Neural cell (in vitro differentiated cells): ENCODE measurements around the gene MAP3K14. TPM values are rescaled to one million over a fixed set of nuclear protein-coding genes. Genes with fewer than 3 reads are reported as not detected.

Experiments used
- H2AFZ ChIP-seq: fragments of 200-600, 300-800 bp; sonication (generic), shearing (Covaris generic); 2 replicates; pipeline ENCODE4 v1.6.0; 2014; ENCODE audit warnings: low read depth, mild to moderate bottlenecking, antibody characterized with exemption, low read length, moderate library complexity
- H3F3A ChIP-seq: fragments of 200-600 bp; shearing (Covaris generic); 2 replicates; pipeline ENCODE4 v1.6.1; 2016; ENCODE audit warnings: mild to moderate bottlenecking, moderate library complexity, mixed read lengths, antibody characterized with exemption, low read length; ENCODE audit not compliant: insufficient read depth, poor library complexity, severe bottlenecking
- H3K27ac ChIP-seq: fragments of 200-600, 300-800 bp; sonication (generic), shearing (Covaris generic); 2 replicates; pipeline ENCODE4 v1.5.1; 2014; ENCODE audit warnings: mild to moderate bottlenecking, low read length, moderate library complexity
- H3K27me3 ChIP-seq: fragments of 300-800, 200-600 bp; sonication (generic), shearing (Covaris generic); 2 replicates; pipeline ENCODE4 v1.6.0; 2014; ENCODE audit warnings: mild to moderate bottlenecking, low read depth, low read length, moderate library complexity; ENCODE audit not compliant: insufficient read depth
- H3K36me3 ChIP-seq: fragments of 300-800, 200-600 bp; sonication (generic), shearing (Covaris generic); 2 replicates; pipeline ENCODE4 v1.5.1; 2014; ENCODE audit warnings: mild to moderate bottlenecking, antibody characterized with exemption, low read length, moderate library complexity; ENCODE audit not compliant: insufficient read depth
- H3K4me2 ChIP-seq: fragments of 300-800, 200-600 bp; sonication (generic), shearing (Covaris generic); 2 replicates; pipeline ENCODE4 v1.6.0; 2014; ENCODE audit warnings: mild to moderate bottlenecking, low read length
- H3K4me3 ChIP-seq: fragments of 300-800, 200-600 bp; sonication (generic), shearing (Covaris generic); 2 replicates; pipeline ENCODE4 v1.5.1; 2014; ENCODE audit warnings: mild to moderate bottlenecking, low read length, moderate library complexity
- H3K79me2 ChIP-seq: fragments of 200-600 bp; shearing (Covaris generic); replicated peaks from 2 replicates; pipeline ENCODE4 v1.6.0; 2014; ENCODE audit warnings: mild to moderate bottlenecking, low read length, moderate library complexity; ENCODE audit not compliant: insufficient read depth
- H3K9ac ChIP-seq: fragments of 300-800, 200-600 bp; sonication (generic), shearing (Covaris generic); 2 replicates; pipeline ENCODE4 v1.6.1; 2016; ENCODE audit warnings: mild to moderate bottlenecking, low read length, mixed read lengths
- H3K9me2 ChIP-seq: fragments of 200-600 bp; shearing (Covaris generic); 2 replicates; pipeline ENCODE4 v1.6.1; 2016; ENCODE audit warnings: mild to moderate bottlenecking, low read length, mixed read lengths; ENCODE audit not compliant: insufficient read depth
- H3K9me3 ChIP-seq: fragments of 200-600, 300-800 bp; sonication (generic), shearing (Covaris generic); 2 replicates; pipeline ENCODE4 v1.6.1; 2016; ENCODE audit warnings: mild to moderate bottlenecking, mixed run types, low read length, moderate library complexity, mixed read lengths
- H4K20me1 ChIP-seq: fragments of 200-600 bp; shearing (Covaris generic); 2 replicates; pipeline ENCODE4 v1.6.1; 2016; ENCODE audit warnings: mild to moderate bottlenecking, mixed run types; ENCODE audit not compliant: insufficient read depth
- EP300 ChIP-seq: fragments of 450-650 bp; conservative IDR thresholded peaks from 2 replicates; pipeline ENCODE4 v1.6.1; 2014; ENCODE audit warnings: antibody characterized with exemption, mild to moderate bottlenecking, moderate library complexity; ENCODE audit not compliant: poor library complexity, severe bottlenecking
- EZH2 ChIP-seq: fragments of 200-600, 300-800 bp; shearing (Covaris generic), sonication (generic); IDR thresholded peaks from 2 replicates; pipeline ENCODE4 v1.6.1; 2014; ENCODE audit warnings: antibody characterized with exemption, low read length, borderline replicate concordance, mild to moderate bottlenecking; ENCODE audit not compliant: insufficient read depth, poor library complexity, severe bottlenecking
- MXI1 ChIP-seq: fragments of 450-650 bp; conservative IDR thresholded peaks from 2 replicates; pipeline ENCODE4 v1.6.1; 2014; ENCODE audit warnings: antibody characterized with exemption, mild to moderate bottlenecking; ENCODE audit not compliant: poor library complexity, severe bottlenecking
- POLR2AphosphoS5 ChIP-seq: IDR thresholded peaks from 2 replicates; pipeline ENCODE4 v1.6.1; 2012
- RAD21 ChIP-seq: fragments of 450-650 bp; conservative IDR thresholded peaks from 2 replicates; pipeline ENCODE4 v1.6.1; 2014; ENCODE audit warnings: antibody characterized with exemption, mild to moderate bottlenecking, moderate library complexity
- REST ChIP-seq: IDR thresholded peaks from 2 replicates; pipeline ENCODE4 v1.6.1; 2012; ENCODE audit warnings: borderline replicate concordance
- SMC3 ChIP-seq: fragments of 450-650 bp; conservative IDR thresholded peaks from 2 replicates; pipeline ENCODE4 v1.6.1; 2014; ENCODE audit warnings: antibody characterized with exemption, mild to moderate bottlenecking, moderate library complexity; ENCODE audit not compliant: poor library complexity
- TAF1 ChIP-seq: IDR thresholded peaks from 2 replicates; pipeline ENCODE4 v1.6.1; 2012; ENCODE audit warnings: low read depth
- polyA plus RNA-seq: library from polyadenylated mRNA; depleted of rRNA; stranded (reverse); fragments of >200 nt; gene quantifications from 2 replicates; pipeline ENCODE4 v1.2.3, GENCODE V29; 2014
- TF ChIP-seq, protein P1 (sequence below): fragments of 450-650 bp; IDR thresholded peaks from 2 replicates; pipeline ENCODE4 v1.5.1; 2014; ENCODE audit warnings: antibody characterized with exemption, mild to moderate bottlenecking, moderate library complexity; ENCODE audit not compliant: poor library complexity, severe bottlenecking

MAP3K14 gene
- polyA plus RNA-seq, 1 donor from 2014 or later, result 6.7 TPM

- Histone ChIP-seq H3K4me2 (no peak overlapping the region), H3K9me3 (no peaks in the 10 kb centered on the region), H3K4me3 (no peak overlapping the region), H3K9ac (no peak overlapping the region), H3K79me2 (no peaks in the 10 kb centered on the region), H3F3A (no peaks in the 10 kb centered on the region), H3K9me2 (no peaks in the 10 kb centered on the region), H4K20me1 (no peaks in the 10 kb centered on the region), H2AFZ (no peak overlapping the region), H3K27ac (no peak overlapping the region), H3K36me3 (no peaks in the 10 kb centered on the region), H3K27me3 (no peaks in the 10 kb centered on the region)
- TF ChIP-seq TAF1 (no peak), RAD21 (no peak), SMC3 (no peak), POLR2AphosphoS5 (no peak), EP300 (no peak), REST (no peak), MXI1 (no peak), EZH2 (no peak)
- TF ChIP-seq, protein P1, sequence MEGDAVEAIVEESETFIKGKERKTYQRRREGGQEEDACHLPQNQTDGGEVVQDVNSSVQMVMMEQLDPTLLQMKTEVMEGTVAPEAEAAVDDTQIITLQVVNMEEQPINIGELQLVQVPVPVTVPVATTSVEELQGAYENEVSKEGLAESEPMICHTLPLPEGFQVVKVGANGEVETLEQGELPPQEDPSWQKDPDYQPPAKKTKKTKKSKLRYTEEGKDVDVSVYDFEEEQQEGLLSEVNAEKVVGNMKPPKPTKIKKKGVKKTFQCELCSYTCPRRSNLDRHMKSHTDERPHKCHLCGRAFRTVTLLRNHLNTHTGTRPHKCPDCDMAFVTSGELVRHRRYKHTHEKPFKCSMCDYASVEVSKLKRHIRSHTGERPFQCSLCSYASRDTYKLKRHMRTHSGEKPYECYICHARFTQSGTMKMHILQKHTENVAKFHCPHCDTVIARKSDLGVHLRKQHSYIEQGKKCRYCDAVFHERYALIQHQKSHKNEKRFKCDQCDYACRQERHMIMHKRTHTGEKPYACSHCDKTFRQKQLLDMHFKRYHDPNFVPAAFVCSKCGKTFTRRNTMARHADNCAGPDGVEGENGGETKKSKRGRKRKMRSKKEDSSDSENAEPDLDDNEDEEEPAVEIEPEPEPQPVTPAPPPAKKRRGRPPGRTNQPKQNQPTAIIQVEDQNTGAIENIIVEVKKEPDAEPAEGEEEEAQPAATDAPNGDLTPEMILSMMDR, result no peak
Measured at GRCh38 chr17:45256114-45256966, 60.5 kb downstream of the MAP3K14 start.

DNA sequence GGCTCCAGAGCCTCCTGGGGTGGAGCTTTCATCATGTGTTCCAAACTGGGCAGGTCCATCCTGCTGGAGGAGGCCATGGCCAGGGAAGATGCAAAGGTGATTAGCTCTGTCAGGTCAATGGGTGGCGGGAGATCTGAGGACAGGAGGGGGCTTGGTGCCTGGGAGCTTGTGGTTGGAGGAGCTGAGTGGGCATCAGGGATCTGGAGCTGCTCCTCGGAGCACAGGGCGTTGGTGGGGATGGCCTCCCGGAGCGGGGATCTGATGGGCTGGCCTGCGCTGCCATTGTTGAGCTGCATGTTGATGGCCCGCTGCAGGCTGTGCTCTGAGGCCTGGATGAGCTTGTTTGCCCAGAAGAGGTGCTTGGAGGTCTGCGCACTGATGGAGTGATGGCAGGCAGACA lies 61.5 kb downstream of the MAP3K14 start:
- no peaks in the 10 kb centered on the region for H3F3A ChIP-seq
- TF ChIP-seq EP300, result no peak
- no peak for TF ChIP-seq TAF1
- TF ChIP-seq EZH2, result no peak
- TF ChIP-seq, protein P1, result no peak
- TF ChIP-seq POLR2AphosphoS5, result no peak
- no peak for TF ChIP-seq REST
- TF ChIP-seq RAD21, result no peak
- no peak for TF ChIP-seq MXI1
- no peak for TF ChIP-seq SMC3

More for the DNA sequence above, 61.5 kb downstream of the MAP3K14 start:
- Histone ChIP-seq H3K9ac (no peak overlapping the region), H3K9me2 (no peaks in the 10 kb centered on the region), H4K20me1 (no peaks in the 10 kb centered on the region), H3K36me3 (no peaks in the 10 kb centered on the region), H3K79me2 (no peaks in the 10 kb centered on the region), H3K9me3 (no peaks in the 10 kb centered on the region), H3K4me2 (no peak overlapping the region), H3K4me3 (no peak overlapping the region), H3K27ac (no peak overlapping the region), H3K27me3 (no peaks in the 10 kb centered on the region), H2AFZ (no peak overlapping the region)
